GM23338 (cell line): ENCODE results near the gene CMTM2. TPM values are rescaled to one million over a fixed set of nuclear protein-coding genes. Genes with fewer than 3 reads are reported as not detected.
A peak's percentile ranks its signal among the peaks of the same experiment; 100 is the strongest.

Source experiments
- ATAC-seq: fragments of 200-7000 bp; cut with Tn5 transposase; 3 replicates; pipeline ENCODE4 v1.9.1; 2020
- DNase-seq: peaks from one replicate; pipeline ENCODE4 v3.0.0-alpha.2; 2015; ENCODE audit warnings: low spot score
- H2AFZ ChIP-seq: fragments of 200-600 bp; sonication (generic); 2 replicates; pipeline ENCODE4 v1.8.0; 2016; ENCODE audit warnings: antibody characterized with exemption, mild to moderate bottlenecking, moderate library complexity
- H3F3A ChIP-seq: fragments of 200-600 bp; sonication (generic); replicated peaks from 2 replicates; pipeline ENCODE4 v1.8.0; 2017; ENCODE audit warnings: antibody characterized with exemption, mixed run types, low read depth
- H3K27ac ChIP-seq: fragments of 200-600 bp; sonication (generic); 2 replicates; pipeline ENCODE4 v1.6.1; 2016; ENCODE audit warnings: low read depth
- H3K27me3 ChIP-seq: fragments of 200-600 bp; sonication (generic); 2 replicates; pipeline ENCODE4 v1.8.0; 2016; ENCODE audit warnings: mild to moderate bottlenecking, mixed run types, moderate library complexity; ENCODE audit not compliant: insufficient read depth
- H3K36me3 ChIP-seq: fragments of 200-600 bp; sonication (generic); 2 replicates; pipeline ENCODE4 v1.8.0; 2016; ENCODE audit warnings: mild to moderate bottlenecking; ENCODE audit not compliant: insufficient read depth
- H3K4me1 ChIP-seq: fragments of 200-600 bp; sonication (generic); 2 replicates; pipeline ENCODE4 v1.8.0; 2016; ENCODE audit warnings: mild to moderate bottlenecking, moderate library complexity; ENCODE audit not compliant: insufficient read depth
- H3K4me2 ChIP-seq: fragments of 200-600 bp; sonication (generic); 2 replicates; pipeline ENCODE4 v1.7.1; 2017; ENCODE audit warnings: mixed run types
- H3K4me3 ChIP-seq: fragments of 200-600 bp; sonication (generic); 2 replicates; pipeline ENCODE4 v1.6.1; 2016; ENCODE audit warnings: mixed run types
- H3K79me2 ChIP-seq: fragments of 200-600 bp; sonication (generic); replicated peaks from 2 replicates; pipeline ENCODE4 v1.8.0; 2017; ENCODE audit warnings: mild to moderate bottlenecking; ENCODE audit not compliant: insufficient read depth
- H3K9me2 ChIP-seq: fragments of 200-600 bp; sonication (generic); 2 replicates; pipeline ENCODE4 v1.8.0; 2017; ENCODE audit not compliant: insufficient read depth
- H4K20me1 ChIP-seq: fragments of 200-600 bp; sonication (generic); replicated peaks from 2 replicates; pipeline ENCODE4 v1.8.0; 2017; ENCODE audit warnings: mild to moderate bottlenecking; ENCODE audit not compliant: insufficient read depth
- H3K27ac Mint-ChIP-seq: 2 replicates; pipeline ENCODE4 v1.8.0; 2020; ENCODE audit warnings: inconsistent platforms, mild to moderate bottlenecking, moderate library complexity, mixed read lengths
- H3K27me3 Mint-ChIP-seq: 3 replicates; pipeline ENCODE4 v1.8.0; 2022; ENCODE audit warnings: low read depth, mild to moderate bottlenecking, moderate library complexity, mixed read lengths, inconsistent platforms; ENCODE audit not compliant: insufficient read depth, poor library complexity
- H3K36me3 Mint-ChIP-seq: 3 replicates; pipeline ENCODE4 v1.8.0; 2021; ENCODE audit warnings: low read depth, mild to moderate bottlenecking, inconsistent platforms, moderate library complexity, mixed read lengths
- H3K4me1 Mint-ChIP-seq: 3 replicates; pipeline ENCODE4 v1.8.0; 2020; ENCODE audit warnings: mild to moderate bottlenecking, inconsistent platforms, mixed read lengths
- H3K4me3 Mint-ChIP-seq: 3 replicates; pipeline ENCODE4 v1.8.0; 2021; ENCODE audit warnings: moderate library complexity, mild to moderate bottlenecking, inconsistent platforms, mixed read lengths
- H3K9me3 Mint-ChIP-seq: 3 replicates; pipeline ENCODE4 v1.8.0; 2020; ENCODE audit warnings: moderate library complexity, mild to moderate bottlenecking, inconsistent platforms, mixed read lengths
- EZH2 ChIP-seq: fragments of 200-600 bp; sonication (generic); IDR thresholded peaks from one replicate; pipeline ENCODE4 v1.8.0; 2017; ENCODE audit warnings: antibody characterized with exemption, mild to moderate bottlenecking, low read depth; ENCODE audit not compliant: unreplicated experiment
- EZH2phosphoT487 ChIP-seq: fragments of 200-600 bp; sonication (generic); IDR thresholded peaks from one replicate; pipeline ENCODE4 v1.8.1; 2018; ENCODE audit warnings: antibody characterized with exemption; ENCODE audit not compliant: unreplicated experiment
- JUNB ChIP-seq: IDR thresholded peaks from one replicate; pipeline ENCODE4 v1.6.1; 2016; ENCODE audit warnings: antibody characterized with exemption; ENCODE audit not compliant: unreplicated experiment
- NANOG ChIP-seq: IDR thresholded peaks from 2 replicates; pipeline ENCODE4 v1.6.1; 2016; ENCODE audit warnings: antibody characterized with exemption, borderline replicate concordance
- POLR2AphosphoS5 ChIP-seq: IDR thresholded peaks from 2 replicates; pipeline ENCODE4 v1.6.1; 2016; ENCODE audit warnings: antibody characterized with exemption, low read depth
- STAT1 ChIP-seq: IDR thresholded peaks from one replicate; pipeline ENCODE4 v1.6.1; 2016; ENCODE audit warnings: antibody characterized with exemption; ENCODE audit not compliant: unreplicated experiment
- polyA plus RNA-seq: library from polyadenylated mRNA; unstranded; fragments of >200 nt; fragmentation: Nextera tagmentation; extraction: Ambion mirVana; gene quantifications from 2 replicates; pipeline ENCODE4 v1.2.1, GENCODE V29; 2016
- total RNA-seq: library from RNA; depleted of rRNA; stranded (reverse); fragments of >200 nt; shearing (Covaris generic); gene quantifications from 2 replicates; pipeline ENCODE4 v1.2.3, GENCODE V29; 2014
- TF ChIP-seq, protein P1 (sequence below): fragments of 250-450 bp; sonication (Bioruptor Pico); IDR thresholded peaks from 2 replicates; pipeline ENCODE4 v1.5.0; 2020; ENCODE audit warnings: mild to moderate bottlenecking, moderate library complexity
- TF ChIP-seq, protein P2 (sequence below): IDR thresholded peaks from 2 replicates; pipeline ENCODE4 v1.6.1; 2016; ENCODE audit warnings: antibody characterized with exemption
- TF ChIP-seq, protein P3 (sequence below), 2 experiments: fragments of 200-600 bp in 1 of 2; sonication (generic) in 1 of 2; conservative IDR thresholded peaks; 2 replicates each; pipeline versions ENCODE4 v1.5.1 to v1.6.1; 2016 to 2017; ENCODE audit warnings: antibody characterized with exemption in 2 of 2, low read depth in 2 of 2, mild to moderate bottlenecking in 2 of 2, moderate library complexity in 1 of 2

Gene CMTM2
- total and polyA plus RNA-seq, 2 experiments from 2014 or later: not detected

DNA sequence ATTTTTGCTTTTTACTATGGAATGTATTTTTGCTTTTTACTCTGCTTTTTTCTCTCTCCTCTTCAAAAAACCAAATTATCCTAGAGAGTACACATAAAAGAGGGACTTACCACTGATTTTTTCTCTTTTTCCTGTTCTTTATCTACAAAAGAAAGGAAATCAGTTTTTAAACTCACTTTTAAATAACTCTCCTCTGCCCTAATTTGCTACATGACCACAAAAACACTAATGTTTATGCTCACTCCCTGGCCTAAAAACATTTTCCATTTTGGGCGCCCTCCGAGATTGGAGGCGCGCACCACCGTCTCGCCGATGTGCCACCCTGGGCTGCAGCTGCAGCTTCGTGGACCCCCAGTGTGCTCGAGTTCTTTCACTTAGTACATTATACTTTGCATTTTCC is 30.4 kb upstream of the CMTM2 start (continued):
- TF ChIP-seq, protein P1, sequence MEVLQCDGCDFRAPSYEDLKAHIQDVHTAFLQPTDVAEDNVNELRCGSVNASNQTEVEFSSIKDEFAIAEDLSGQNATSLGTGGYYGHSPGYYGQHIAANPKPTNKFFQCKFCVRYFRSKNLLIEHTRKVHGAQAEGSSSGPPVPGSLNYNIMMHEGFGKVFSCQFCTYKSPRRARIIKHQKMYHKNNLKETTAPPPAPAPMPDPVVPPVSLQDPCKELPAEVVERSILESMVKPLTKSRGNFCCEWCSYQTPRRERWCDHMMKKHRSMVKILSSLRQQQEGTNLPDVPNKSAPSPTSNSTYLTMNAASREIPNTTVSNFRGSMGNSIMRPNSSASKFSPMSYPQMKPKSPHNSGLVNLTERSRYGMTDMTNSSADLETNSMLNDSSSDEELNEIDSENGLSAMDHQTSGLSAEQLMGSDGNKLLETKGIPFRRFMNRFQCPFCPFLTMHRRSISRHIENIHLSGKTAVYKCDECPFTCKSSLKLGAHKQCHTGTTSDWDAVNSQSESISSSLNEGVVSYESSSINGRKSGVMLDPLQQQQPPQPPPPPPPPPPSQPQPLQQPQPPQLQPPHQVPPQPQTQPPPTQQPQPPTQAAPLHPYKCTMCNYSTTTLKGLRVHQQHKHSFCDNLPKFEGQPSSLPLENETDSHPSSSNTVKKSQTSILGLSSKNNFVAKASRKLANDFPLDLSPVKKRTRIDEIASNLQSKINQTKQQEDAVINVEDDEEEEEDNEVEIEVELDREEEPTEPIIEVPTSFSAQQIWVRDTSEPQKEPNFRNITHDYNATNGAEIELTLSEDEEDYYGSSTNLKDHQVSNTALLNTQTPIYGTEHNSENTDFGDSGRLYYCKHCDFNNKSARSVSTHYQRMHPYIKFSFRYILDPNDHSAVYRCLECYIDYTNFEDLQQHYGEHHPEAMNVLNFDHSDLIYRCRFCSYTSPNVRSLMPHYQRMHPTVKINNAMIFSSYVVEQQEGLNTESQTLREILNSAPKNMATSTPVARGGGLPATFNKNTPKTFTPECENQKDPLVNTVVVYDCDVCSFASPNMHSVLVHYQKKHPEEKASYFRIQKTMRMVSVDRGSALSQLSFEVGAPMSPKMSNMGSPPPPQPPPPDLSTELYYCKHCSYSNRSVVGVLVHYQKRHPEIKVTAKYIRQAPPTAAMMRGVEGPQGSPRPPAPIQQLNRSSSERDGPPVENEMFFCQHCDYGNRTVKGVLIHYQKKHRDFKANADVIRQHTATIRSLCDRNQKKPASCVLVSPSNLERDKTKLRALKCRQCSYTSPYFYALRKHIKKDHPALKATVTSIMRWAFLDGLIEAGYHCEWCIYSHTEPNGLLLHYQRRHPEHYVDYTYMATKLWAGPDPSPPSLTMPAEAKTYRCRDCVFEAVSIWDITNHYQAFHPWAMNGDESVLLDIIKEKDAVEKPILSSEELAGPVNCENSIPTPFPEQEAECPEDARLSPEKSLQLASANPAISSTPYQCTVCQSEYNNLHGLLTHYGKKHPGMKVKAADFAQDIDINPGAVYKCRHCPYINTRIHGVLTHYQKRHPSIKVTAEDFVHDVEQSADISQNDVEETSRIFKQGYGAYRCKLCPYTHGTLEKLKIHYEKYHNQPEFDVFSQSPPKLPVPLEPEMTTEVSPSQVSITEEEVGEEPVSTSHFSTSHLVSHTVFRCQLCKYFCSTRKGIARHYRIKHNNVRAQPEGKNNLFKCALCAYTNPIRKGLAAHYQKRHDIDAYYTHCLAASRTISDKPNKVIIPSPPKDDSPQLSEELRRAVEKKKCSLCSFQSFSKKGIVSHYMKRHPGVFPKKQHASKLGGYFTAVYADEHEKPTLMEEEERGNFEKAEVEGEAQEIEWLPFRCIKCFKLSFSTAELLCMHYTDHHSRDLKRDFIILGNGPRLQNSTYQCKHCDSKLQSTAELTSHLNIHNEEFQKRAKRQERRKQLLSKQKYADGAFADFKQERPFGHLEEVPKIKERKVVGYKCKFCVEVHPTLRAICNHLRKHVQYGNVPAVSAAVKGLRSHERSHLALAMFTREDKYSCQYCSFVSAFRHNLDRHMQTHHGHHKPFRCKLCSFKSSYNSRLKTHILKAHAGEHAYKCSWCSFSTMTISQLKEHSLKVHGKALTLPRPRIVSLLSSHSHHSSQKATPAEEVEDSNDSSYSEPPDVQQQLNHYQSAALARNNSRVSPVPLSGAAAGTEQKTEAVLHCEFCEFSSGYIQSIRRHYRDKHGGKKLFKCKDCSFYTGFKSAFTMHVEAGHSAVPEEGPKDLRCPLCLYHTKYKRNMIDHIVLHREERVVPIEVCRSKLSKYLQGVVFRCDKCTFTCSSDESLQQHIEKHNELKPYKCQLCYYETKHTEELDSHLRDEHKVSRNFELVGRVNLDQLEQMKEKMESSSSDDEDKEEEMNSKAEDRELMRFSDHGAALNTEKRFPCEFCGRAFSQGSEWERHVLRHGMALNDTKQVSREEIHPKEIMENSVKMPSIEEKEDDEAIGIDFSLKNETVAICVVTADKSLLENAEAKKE: no peak
- TF ChIP-seq EZH2 (no peak), JUNB (no peak), STAT1 (no peak), NANOG (no peak)
- TF ChIP-seq, protein P2, sequence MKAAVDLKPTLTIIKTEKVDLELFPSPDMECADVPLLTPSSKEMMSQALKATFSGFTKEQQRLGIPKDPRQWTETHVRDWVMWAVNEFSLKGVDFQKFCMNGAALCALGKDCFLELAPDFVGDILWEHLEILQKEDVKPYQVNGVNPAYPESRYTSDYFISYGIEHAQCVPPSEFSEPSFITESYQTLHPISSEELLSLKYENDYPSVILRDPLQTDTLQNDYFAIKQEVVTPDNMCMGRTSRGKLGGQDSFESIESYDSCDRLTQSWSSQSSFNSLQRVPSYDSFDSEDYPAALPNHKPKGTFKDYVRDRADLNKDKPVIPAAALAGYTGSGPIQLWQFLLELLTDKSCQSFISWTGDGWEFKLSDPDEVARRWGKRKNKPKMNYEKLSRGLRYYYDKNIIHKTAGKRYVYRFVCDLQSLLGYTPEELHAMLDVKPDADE: no peak

DNA sequence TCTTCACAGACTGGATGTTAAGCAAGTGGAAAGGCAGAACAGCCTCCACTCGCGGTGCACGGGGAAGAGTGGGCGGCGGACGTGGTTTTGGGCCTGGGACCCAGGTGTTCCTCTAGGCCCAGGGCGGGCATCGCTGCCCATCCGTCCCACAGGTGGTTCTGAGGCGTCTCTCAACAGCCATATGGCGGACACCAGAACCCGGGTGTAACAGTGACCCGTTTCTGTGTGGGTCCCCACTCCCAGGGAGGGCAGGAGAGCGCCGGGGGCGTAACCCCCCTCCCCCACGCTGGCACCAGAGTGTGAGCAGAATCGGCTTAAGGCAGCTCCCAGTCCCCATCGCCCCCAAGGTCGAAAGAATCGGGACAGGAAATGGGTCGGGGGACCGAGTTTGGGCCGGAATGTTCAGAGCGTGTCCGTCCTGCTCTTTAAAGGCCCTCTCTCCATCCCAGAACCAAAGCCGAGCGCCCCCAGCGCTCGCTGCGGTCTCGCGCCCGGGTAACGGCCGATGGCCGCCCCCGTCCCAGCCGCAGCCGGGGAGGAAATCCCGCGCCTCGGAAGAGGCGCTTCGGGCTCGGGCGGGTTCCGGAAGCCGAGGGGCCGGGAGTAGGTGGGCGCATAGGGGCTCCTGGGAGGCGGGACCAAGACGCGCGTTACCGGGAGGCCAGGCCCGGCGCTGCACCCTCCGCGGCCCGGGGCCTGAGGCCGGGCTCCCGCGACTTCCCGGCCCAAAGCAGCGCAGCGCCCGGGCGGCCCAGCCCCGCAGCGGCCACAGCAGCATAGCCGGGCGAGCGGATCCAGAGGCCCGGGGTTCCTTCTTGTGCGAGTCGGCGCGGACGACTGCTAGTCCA is 29.8 kb upstream of the CMTM2 start, which contains the start of gene TK2:
TK2 (minus strand) TSS at position 839 of the 848 bp plus-strand sequence; CDS start at position 778, 61 bp downstream.
- Mint-ChIP-seq H3K9me3 (peaks cover 12% of the 10 kb centered on the region; the same call in 2 of the 3 replicates), H3K27me3 (peaks cover 29% of the 10 kb centered on the region), H3K4me3 (peak within 1 kb of the TSS; percentile 79), H3K4me1 (peaks cover 21% of the 10 kb centered on the region), H3K27ac (peak within 1 kb of the TSS; percentile 56; the same call in 1 of the 2 replicates), H3K36me3 (peaks cover 5% of the 10 kb centered on the region; the same call in 2 of the 3 replicates)
- DNase-seq (peak; percentile 84), ATAC-seq (peak; percentile 79)
- Histone ChIP-seq H4K20me1 (0 out of 2 replicates have a peak, but pooled peaks cover 5% of the 10 kb centered on the region), H3K9me2 (peaks cover 3% of the 10 kb centered on the region; the same call in 1 of the 2 replicates), H3K4me2 (peak within 1 kb of the TSS; percentile 93), H3F3A (peaks cover 20% of the 10 kb centered on the region; the same call in 1 of the 2 replicates), H3K4me3 (peak within 1 kb of the TSS; percentile 65), H3K27ac (peak within 1 kb of the TSS; percentile 79), H2AFZ (peak within 1 kb of the TSS; percentile 84; the same call in 1 of the 2 replicates), H3K36me3 (no peaks in the 10 kb centered on the region), H3K4me1 (peaks cover 11% of the 10 kb centered on the region), H3K79me2 (no peaks in the 10 kb centered on the region; the same call in 1 of the 2 replicates), H3K27me3 (peaks cover 18% of the 10 kb centered on the region)
- TF ChIP-seq POLR2AphosphoS5 (peak; percentile 65; the same call in 1 of the 2 replicates), EZH2phosphoT487 (no peak)
- TF ChIP-seq, protein P3, sequence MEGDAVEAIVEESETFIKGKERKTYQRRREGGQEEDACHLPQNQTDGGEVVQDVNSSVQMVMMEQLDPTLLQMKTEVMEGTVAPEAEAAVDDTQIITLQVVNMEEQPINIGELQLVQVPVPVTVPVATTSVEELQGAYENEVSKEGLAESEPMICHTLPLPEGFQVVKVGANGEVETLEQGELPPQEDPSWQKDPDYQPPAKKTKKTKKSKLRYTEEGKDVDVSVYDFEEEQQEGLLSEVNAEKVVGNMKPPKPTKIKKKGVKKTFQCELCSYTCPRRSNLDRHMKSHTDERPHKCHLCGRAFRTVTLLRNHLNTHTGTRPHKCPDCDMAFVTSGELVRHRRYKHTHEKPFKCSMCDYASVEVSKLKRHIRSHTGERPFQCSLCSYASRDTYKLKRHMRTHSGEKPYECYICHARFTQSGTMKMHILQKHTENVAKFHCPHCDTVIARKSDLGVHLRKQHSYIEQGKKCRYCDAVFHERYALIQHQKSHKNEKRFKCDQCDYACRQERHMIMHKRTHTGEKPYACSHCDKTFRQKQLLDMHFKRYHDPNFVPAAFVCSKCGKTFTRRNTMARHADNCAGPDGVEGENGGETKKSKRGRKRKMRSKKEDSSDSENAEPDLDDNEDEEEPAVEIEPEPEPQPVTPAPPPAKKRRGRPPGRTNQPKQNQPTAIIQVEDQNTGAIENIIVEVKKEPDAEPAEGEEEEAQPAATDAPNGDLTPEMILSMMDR (conservative IDR thresholded peaks at IDR 0.05; ENCODE audit: low read depth in 2 of 2): 0 out of 4 replicates have a peak, but pooled peaks of 1 of the 2 experiments have one; percentile 0
